ENCODE data around the gene PVALEF. TPM values are rescaled to one million over a fixed set of nuclear protein-coding genes. Genes with fewer than 3 reads are reported as not detected.

PVALEF gene
- total and polyA plus RNA-seq, 2 of the 13 experiments (the other 11 are each of a cell fraction or from before 2014, with no cell fraction given), result 0.18 TPM

DNA sequence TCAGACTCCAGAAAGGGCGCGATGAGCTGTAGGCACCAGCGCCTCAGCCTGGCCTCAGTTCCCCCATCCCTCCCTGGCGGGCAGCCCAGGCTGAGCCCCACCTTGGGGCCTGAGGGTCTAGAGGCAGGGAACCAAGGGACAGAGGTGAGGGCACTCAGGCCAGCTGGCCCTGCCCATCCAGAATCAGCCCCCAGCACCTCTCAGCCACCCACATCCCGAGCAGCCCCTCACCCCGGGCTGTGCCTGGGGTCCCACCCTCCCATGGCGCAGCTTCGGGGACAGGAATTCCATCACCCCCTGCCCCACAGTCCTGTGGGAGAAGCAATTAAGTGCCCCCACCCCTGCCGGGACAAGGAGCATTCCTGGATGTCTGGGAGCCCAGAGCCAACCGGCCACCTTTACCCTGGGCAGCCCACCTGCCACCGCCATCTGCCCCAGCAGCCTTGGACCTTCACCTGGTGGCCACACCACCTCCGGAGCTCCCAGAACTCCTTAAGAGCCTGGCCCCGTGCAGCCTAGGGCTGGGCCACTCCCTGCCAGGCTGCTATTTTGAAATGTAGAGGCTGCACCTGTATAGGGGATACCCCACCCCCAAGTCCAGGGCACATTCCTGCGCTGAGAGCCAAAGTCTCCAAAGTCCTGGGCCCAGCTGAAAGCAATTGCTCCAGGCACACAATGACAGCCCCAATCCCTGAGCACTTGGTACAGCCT is 33.7 kb upstream of the PVALEF start:
- Histone ChIP-seq H3K9me3 (ENCODE audit: low read length) (no peaks in the 10 kb centered on the region), H3K4me2 (ENCODE audit: low read depth, low read length) (peak overlapping the region; percentile 78), H3K36me3 (replicated peaks in 1 of 2; ENCODE audit: control insufficient read depth in 1 of 2, insufficient read depth in 2 of 2, low read length in 2 of 2) (no peaks in the 10 kb centered on the region), H3K9ac (ENCODE audit: insufficient read depth, low read depth, low read length) (peak overlapping the region; percentile 47), H3K27ac (ENCODE audit: extremely low read length, insufficient read depth, low read length) (no peak overlapping the region), H3K4me3 (replicated peaks in 1 of 3; ENCODE audit: insufficient read depth in 1 of 3, low read depth in 2 of 3, low read length in 3 of 3) (peak overlapping the region in 2 of 3 experiments; percentile 44 to 69; a peak in 5 of 6 replicates), H4K20me1 (ENCODE audit: insufficient read depth, low read length) (no peaks in the 10 kb centered on the region; the same call in 1 of the 2 replicates), H2AFZ (ENCODE audit: low read length) (no peak overlapping the region), H3K27me3 (ENCODE audit: control insufficient read depth in 1 of 2, insufficient read depth in 2 of 2, low read length in 2 of 2) (no peaks in the 10 kb centered on the region), H3K4me1 (ENCODE audit: insufficient read depth, low read length) (peaks cover 58% of the 10 kb centered on the region), H3K79me2 (ENCODE audit: insufficient read depth, low read length) (no peaks in the 10 kb centered on the region)
- intact Hi-C loops (cut with micrococcal nuclease; ENCODE audit: unreplicated experiment) (no loop called here), in situ Hi-C loops (cut with HindIII; ENCODE audit: extremely low pct_ligation_motif_present, low pct_unique_long_range_greater_than_20kb) (no loop called here)
- DNase-seq (ENCODE audit: low spot score), result peak; percentile 34
- peak; percentile 2 for ATAC-seq
- ChIA-PET CTCF (ENCODE audit: low intra/inter-chr PET ratio, low total read pairs) (no interaction called here), POLR2A (interaction anchor here (0.7 to 1.7 kb wide), 5 partner anchors 10 to 91 kb away, joined by 3 to 7 read pairs (median 5); partner anchors contain the start of genes AATK, CEP131 and PVALEF)
- WGBS (ENCODE audit: low lambda C conversion rate), result 15% methylated on average over 8 of the region's 14 CpGs
- no TSS peak for BruUV-seq (replicated peaks)
- no peak for FAIRE-seq
- TF ChIP-seq, protein P1, sequence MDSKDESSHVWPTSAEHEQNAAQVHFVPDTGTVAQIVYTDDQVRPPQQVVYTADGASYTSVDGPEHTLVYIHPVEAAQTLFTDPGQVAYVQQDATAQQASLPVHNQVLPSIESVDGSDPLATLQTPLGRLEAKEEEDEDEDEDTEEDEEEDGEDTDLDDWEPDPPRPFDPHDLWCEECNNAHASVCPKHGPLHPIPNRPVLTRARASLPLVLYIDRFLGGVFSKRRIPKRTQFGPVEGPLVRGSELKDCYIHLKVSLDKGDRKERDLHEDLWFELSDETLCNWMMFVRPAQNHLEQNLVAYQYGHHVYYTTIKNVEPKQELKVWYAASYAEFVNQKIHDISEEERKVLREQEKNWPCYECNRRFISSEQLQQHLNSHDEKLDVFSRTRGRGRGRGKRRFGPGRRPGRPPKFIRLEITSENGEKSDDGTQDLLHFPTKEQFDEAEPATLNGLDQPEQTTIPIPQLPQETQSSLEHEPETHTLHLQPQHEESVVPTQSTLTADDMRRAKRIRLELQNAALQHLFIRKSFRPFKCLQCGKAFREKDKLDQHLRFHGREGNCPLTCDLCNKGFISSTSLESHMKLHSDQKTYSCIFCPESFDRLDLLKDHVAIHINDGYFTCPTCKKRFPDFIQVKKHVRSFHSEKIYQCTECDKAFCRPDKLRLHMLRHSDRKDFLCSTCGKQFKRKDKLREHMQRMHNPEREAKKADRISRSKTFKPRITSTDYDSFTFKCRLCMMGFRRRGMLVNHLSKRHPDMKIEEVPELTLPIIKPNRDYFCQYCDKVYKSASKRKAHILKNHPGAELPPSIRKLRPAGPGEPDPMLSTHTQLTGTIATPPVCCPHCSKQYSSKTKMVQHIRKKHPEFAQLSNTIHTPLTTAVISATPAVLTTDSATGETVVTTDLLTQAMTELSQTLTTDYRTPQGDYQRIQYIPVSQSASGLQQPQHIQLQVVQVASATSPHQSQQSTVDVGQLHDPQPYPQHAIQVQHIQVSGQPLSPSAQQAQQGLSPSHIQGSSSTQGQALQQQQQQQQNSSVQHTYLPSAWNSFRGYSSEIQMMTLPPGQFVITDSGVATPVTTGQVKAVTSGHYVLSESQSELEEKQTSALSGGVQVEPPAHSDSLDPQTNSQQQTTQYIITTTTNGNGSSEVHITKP (CRISPR knock-in tag; IDR thresholded peaks at IDR 0.05; ENCODE audit: low read depth), result 0 out of 2 replicates have a peak, but pooled peaks have one; percentile 26
- TF ChIP-seq, protein P2, sequence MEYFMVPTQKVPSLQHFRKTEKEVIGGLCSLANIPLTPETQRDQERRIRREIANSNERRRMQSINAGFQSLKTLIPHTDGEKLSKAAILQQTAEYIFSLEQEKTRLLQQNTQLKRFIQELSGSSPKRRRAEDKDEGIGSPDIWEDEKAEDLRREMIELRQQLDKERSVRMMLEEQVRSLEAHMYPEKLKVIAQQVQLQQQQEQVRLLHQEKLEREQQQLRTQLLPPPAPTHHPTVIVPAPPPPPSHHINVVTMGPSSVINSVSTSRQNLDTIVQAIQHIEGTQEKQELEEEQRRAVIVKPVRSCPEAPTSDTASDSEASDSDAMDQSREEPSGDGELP (IDR thresholded peaks at IDR 0.05; ENCODE audit: borderline replicate concordance, low read depth), result peak; percentile 36; the same call in 1 of the 2 replicates
- TF ChIP-seq ATF7-NPFF (CRISPR knock-in tag; IDR thresholded peaks at IDR 0.05; ENCODE audit: low read depth), result no peak
- peak; percentile 60; the same call in 1 of the 2 replicates for TF ChIP-seq HNRNPL (IDR thresholded peaks at IDR 0.05; ENCODE audit: low read depth, low read length)
- TF ChIP-seq, protein P3, sequence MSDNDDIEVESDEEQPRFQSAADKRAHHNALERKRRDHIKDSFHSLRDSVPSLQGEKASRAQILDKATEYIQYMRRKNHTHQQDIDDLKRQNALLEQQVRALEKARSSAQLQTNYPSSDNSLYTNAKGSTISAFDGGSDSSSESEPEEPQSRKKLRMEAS (IDR thresholded peaks at IDR 0.05), result 0 out of 2 replicates have a peak, but pooled peaks have one; percentile 10
- TF ChIP-seq SETDB1 (CRISPR knock-in tag; IDR thresholded peaks at IDR 0.05; ENCODE audit: borderline replicate concordance), result no peak
- no peak for TF ChIP-seq CREB1 (IDR thresholded peaks at IDR 0.05)
- no peak for TF ChIP-seq CREB1 (CRISPR knock-in tag; IDR thresholded peaks at IDR 0.05)
- TF ChIP-seq KAT8 (CRISPR knock-in tag; IDR thresholded peaks at IDR 0.05), result no peak
- TF ChIP-seq, protein P4, sequence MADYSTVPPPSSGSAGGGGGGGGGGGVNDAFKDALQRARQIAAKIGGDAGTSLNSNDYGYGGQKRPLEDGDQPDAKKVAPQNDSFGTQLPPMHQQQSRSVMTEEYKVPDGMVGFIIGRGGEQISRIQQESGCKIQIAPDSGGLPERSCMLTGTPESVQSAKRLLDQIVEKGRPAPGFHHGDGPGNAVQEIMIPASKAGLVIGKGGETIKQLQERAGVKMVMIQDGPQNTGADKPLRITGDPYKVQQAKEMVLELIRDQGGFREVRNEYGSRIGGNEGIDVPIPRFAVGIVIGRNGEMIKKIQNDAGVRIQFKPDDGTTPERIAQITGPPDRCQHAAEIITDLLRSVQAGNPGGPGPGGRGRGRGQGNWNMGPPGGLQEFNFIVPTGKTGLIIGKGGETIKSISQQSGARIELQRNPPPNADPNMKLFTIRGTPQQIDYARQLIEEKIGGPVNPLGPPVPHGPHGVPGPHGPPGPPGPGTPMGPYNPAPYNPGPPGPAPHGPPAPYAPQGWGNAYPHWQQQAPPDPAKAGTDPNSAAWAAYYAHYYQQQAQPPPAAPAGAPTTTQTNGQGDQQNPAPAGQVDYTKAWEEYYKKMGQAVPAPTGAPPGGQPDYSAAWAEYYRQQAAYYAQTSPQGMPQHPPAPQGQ (CRISPR knock-in tag; IDR thresholded peaks at IDR 0.05; ENCODE audit: borderline replicate concordance), result no peak
- peak in 1 of 2 experiments; percentile 27; a peak in 1 of 4 replicates for TF ChIP-seq EP300 (IDR thresholded peaks at IDR 0.05; ENCODE audit: low read depth in 2 of 2, low read length in 2 of 2)
- TF ChIP-seq EP300 (CRISPR knock-in tag; IDR thresholded peaks at IDR 0.05; ENCODE audit: borderline replicate concordance), result no peak
- no peak for TF ChIP-seq ZNF501 (CRISPR knock-in tag; IDR thresholded peaks at IDR 0.05)
- TF ChIP-seq, protein P5, sequence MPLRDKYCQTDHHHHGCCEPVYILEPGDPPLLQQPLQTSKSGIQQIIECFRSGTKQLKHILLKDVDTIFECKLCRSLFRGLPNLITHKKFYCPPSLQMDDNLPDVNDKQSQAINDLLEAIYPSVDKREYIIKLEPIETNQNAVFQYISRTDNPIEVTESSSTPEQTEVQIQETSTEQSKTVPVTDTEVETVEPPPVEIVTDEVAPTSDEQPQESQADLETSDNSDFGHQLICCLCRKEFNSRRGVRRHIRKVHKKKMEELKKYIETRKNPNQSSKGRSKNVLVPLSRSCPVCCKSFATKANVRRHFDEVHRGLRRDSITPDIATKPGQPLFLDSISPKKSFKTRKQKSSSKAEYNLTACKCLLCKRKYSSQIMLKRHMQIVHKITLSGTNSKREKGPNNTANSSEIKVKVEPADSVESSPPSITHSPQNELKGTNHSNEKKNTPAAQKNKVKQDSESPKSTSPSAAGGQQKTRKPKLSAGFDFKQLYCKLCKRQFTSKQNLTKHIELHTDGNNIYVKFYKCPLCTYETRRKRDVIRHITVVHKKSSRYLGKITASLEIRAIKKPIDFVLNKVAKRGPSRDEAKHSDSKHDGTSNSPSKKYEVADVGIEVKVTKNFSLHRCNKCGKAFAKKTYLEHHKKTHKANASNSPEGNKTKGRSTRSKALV (CRISPR knock-in tag; IDR thresholded peaks at IDR 0.05), result 0 out of 2 replicates have a peak, but pooled peaks have one; percentile 6
- no peak for TF ChIP-seq ELF1 (CRISPR knock-in tag; IDR thresholded peaks at IDR 0.05)
